Neural crest cell (in vitro differentiated cells): Measurements from ENCODE around the gene SCAPER. TPM values are rescaled to one million over a fixed set of nuclear protein-coding genes. Genes with fewer than 3 reads are reported as not detected.

ENCODE experiments used
- DNase-seq: peaks from one replicate; pipeline ENCODE4 v3.0.0; 2021; ENCODE audit warnings: low read depth, mixed read lengths, low spot score
- H3K27ac Mint-ChIP-seq: one replicate; pipeline ENCODE4 v1.8.0; 2021; ENCODE audit warnings: mild to moderate bottlenecking, mixed read lengths; ENCODE audit not compliant: unreplicated experiment
- H3K27me3 Mint-ChIP-seq: 2 replicates; pipeline ENCODE4 v1.8.0; 2021; ENCODE audit warnings: low read depth, mild to moderate bottlenecking, mixed read lengths
- H3K36me3 Mint-ChIP-seq: 2 replicates; pipeline ENCODE4 v1.8.0; 2021; ENCODE audit warnings: low read depth, mild to moderate bottlenecking, mixed read lengths
- H3K4me1 Mint-ChIP-seq: 2 replicates; pipeline ENCODE4 v1.8.0; 2021; ENCODE audit warnings: mixed read lengths
- H3K4me3 Mint-ChIP-seq: one replicate; pipeline ENCODE4 v1.8.0; 2021; ENCODE audit warnings: mild to moderate bottlenecking, mixed read lengths
- H3K9me3 Mint-ChIP-seq: 2 replicates; pipeline ENCODE4 v1.8.0; 2021; ENCODE audit warnings: mixed read lengths
- total RNA-seq: library from RNA; stranded (reverse); gene quantifications from 2 replicates; pipeline ENCODE4 v1.2.1, GENCODE V29; 2021
- TF ChIP-seq, protein P1 (sequence below): fragments of 200-600 bp; sonication (generic); conservative IDR thresholded peaks from 2 replicates; pipeline ENCODE4 v1.5.0; 2021; ENCODE audit warnings: antibody characterized with exemption, mild to moderate bottlenecking

The SCAPER gene
- total RNA-seq, 1 donor from 2014 or later, result 15.3 TPM

DNA sequence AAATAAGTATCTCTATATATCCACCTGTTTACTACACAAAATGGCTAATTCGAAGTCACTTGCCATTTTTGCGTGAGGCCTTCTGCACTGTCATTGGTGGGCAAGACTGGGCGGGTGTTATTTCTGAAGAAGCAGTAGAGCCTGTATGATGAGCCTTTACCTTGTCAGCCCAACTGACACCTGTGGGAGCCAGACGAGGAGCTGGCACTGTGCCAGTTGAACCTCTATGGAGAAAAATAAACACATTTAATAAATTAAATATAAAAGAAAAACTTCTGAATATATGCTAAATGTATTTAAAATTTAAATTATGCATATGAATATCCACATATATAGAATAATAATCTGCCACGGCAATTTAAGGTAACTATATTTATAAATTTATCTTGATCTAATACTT, 109.9 kb downstream of the SCAPER start:
- TF ChIP-seq, protein P1, sequence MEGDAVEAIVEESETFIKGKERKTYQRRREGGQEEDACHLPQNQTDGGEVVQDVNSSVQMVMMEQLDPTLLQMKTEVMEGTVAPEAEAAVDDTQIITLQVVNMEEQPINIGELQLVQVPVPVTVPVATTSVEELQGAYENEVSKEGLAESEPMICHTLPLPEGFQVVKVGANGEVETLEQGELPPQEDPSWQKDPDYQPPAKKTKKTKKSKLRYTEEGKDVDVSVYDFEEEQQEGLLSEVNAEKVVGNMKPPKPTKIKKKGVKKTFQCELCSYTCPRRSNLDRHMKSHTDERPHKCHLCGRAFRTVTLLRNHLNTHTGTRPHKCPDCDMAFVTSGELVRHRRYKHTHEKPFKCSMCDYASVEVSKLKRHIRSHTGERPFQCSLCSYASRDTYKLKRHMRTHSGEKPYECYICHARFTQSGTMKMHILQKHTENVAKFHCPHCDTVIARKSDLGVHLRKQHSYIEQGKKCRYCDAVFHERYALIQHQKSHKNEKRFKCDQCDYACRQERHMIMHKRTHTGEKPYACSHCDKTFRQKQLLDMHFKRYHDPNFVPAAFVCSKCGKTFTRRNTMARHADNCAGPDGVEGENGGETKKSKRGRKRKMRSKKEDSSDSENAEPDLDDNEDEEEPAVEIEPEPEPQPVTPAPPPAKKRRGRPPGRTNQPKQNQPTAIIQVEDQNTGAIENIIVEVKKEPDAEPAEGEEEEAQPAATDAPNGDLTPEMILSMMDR, result no peak
- Mint-ChIP-seq H3K9me3 (peaks cover 10% of the 10 kb centered on the region), H3K4me1 (no peaks in the 10 kb centered on the region), H3K4me3 (no peak overlapping the region), H3K36me3 (peaks cover 19% of the 10 kb centered on the region), H3K27me3 (no peaks in the 10 kb centered on the region), H3K27ac (no peak overlapping the region)
- DNase-seq, result no peak

DNA sequence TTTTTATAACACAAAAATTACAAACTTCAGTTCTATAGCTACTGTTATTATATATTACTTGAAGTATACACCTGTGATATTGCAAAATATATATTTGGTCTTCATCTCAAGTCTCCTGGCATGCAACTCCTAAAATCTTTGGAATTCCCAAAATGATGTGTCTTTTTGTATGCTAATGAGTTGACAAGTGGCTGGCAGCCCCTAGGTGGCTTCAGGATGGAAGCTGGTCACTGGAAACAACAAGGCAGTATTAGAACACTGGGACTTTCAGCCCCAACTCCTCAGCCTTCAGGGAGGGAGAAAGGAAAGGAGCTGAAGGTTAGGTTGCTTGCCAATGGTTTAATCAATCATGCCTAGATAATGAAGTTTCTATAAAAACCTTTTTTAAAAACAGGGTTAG, 112.0 kb downstream of the SCAPER start:
- H3K9me3 Mint-ChIP-seq, result peaks cover 10% of the 10 kb centered on the region
- no peaks in the 10 kb centered on the region for H3K4me1 Mint-ChIP-seq
- TF ChIP-seq, protein P1, result no peak
- no peak overlapping the region for H3K27ac Mint-ChIP-seq
- no peak overlapping the region for H3K4me3 Mint-ChIP-seq
- DNase-seq, result no peak
- H3K36me3 Mint-ChIP-seq, result peaks cover 17% of the 10 kb centered on the region
- H3K27me3 Mint-ChIP-seq, result no peaks in the 10 kb centered on the region

DNA sequence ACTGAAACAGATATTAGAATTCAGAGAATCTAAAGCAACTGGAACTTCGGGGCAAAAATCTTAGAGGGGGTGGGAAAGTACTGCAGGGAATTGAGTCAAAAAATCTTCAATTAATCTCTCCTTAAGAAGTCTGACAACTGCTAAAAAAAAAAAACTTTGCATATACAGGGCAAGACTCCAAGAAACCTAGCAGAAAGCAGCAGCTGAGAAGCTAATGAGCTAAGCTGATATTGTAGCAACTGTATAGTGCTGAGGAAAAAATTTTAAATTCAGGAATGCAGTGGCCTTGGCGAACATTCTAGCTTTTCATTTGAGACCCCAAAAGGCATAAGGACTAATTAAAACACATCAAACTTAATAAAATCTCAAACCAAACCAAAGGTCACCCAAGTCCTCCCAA, 113.6 kb downstream of the SCAPER start:
- Mint-ChIP-seq H3K27me3 (no peaks in the 10 kb centered on the region), H3K9me3 (peaks cover 10% of the 10 kb centered on the region), H3K27ac (no peak overlapping the region), H3K4me3 (no peak overlapping the region), H3K4me1 (no peaks in the 10 kb centered on the region), H3K36me3 (peaks cover 16% of the 10 kb centered on the region)
- DNase-seq, result no peak
- TF ChIP-seq, protein P1, result no peak

DNA sequence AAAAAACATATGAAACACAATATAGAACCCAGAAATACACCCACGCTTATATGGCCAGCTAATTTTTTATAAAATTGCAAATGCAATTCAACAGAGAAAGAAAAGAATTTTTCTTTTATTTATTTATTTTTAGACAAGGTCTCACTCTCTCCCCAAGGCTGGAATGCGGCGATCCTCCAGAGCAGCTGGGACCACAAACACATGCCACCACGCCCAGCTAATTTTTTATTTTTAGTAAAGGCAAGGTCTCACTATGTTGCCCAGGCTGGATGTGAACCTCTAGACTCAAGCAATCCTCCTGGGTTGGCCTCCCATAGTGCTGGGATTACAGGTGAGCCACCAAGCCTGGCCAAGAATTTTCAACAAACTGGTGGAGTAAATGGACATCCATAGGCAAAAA, 117.9 kb downstream of the SCAPER start:
- H3K36me3 Mint-ChIP-seq, result peaks cover 47% of the 10 kb centered on the region
- no peaks in the 10 kb centered on the region for H3K4me1 Mint-ChIP-seq
- TF ChIP-seq, protein P1, result no peak
- H3K4me3 Mint-ChIP-seq, result no peak overlapping the region
- H3K27me3 Mint-ChIP-seq, result no peaks in the 10 kb centered on the region
- no peak for DNase-seq
- H3K27ac Mint-ChIP-seq, result no peak overlapping the region
- peaks cover 13% of the 10 kb centered on the region for H3K9me3 Mint-ChIP-seq

DNA sequence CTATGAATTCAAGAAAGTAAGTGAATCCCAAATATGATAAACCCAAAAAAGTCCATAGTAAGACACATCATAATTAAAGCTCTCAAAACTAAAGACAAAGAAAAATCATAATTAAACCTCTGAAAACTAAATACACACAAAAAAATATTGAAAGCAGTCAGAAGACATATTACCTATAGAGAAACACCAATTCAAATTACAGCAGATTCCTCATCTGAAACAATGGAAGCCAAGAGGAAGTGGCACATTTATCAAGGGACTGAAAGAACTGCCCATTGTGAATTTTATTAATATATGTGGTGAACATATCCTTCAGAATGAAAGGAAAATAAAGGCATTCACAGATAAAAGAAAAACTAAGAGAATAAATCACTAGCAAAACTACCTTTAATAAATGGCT, 128.2 kb downstream of the SCAPER start:
- no peak for DNase-seq
- no peak overlapping the region for H3K4me3 Mint-ChIP-seq
- no peaks in the 10 kb centered on the region for H3K4me1 Mint-ChIP-seq
- H3K36me3 Mint-ChIP-seq, result peaks cover 24% of the 10 kb centered on the region
- TF ChIP-seq, protein P1, result no peak
- H3K27me3 Mint-ChIP-seq, result no peaks in the 10 kb centered on the region
- H3K9me3 Mint-ChIP-seq, result peaks cover 8% of the 10 kb centered on the region
- H3K27ac Mint-ChIP-seq, result no peak overlapping the region

DNA sequence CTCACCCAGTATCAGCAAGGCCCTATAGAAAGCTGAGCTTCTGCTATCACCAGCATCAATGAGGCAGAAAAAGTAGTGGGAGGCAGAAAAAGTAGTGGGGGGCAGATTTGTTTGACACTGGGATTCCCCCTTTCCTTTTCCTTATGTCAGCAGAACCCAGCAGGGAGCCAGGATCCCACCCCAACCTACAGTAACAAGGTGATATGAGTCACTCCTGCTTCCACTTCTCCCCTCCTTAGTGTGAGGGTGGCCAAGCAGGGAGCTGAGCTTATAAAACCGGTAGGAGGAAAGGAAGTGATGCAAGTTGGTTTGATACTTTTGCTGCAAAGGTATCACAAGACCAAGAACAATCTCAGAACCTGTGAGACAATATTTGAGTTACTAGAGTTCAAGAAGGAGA, 128.7 kb downstream of the SCAPER start:
- Mint-ChIP-seq H3K27me3 (no peaks in the 10 kb centered on the region), H3K27ac (no peak overlapping the region), H3K4me1 (no peaks in the 10 kb centered on the region), H3K9me3 (peaks cover 8% of the 10 kb centered on the region), H3K4me3 (no peak overlapping the region), H3K36me3 (peaks cover 24% of the 10 kb centered on the region)
- TF ChIP-seq, protein P1, result no peak
- no peak for DNase-seq
